Testis (tissue), 2 donors: ENCODE data around the gene RPL5.

Experiments
- CTCF ChIP-seq, 3 experiments: fragments of 450-650 bp in 2 of 3; fragments of 200-600 bp in 1 of 3; sonication (generic) in 1 of 3; IDR thresholded peaks; one replicate each; pipeline ENCODE4 v1.5.1; 2016 to 2019; ENCODE audit warnings: antibody characterized with exemption in 3 of 3, mild to moderate bottlenecking in 2 of 3, moderate library complexity in 1 of 3
- POLR2A ChIP-seq: fragments of 450-650 bp; IDR thresholded peaks from one replicate; pipeline ENCODE4 v1.6.1; 2017; ENCODE audit warnings: antibody characterized with exemption, mild to moderate bottlenecking, moderate library complexity

- TF ChIP-seq CTCF (IDR thresholded peaks at IDR 0.05) (no peak), POLR2A (no peak)
Observed at GRCh38 chr1:92851729-92852128, 19.9 kb downstream of the RPL5 start.
